T-helper 22 cell (primary cell): ENCODE measurements around the gene TMEM82.

ENCODE experiments used
- DNase-seq: peaks from one replicate; pipeline ENCODE4 v3.0.0-alpha.2; 2020; ENCODE audit warnings: low read depth

Gene TMEM82

GRCh38 chr1:15786581-15786980, 44.3 kb downstream of the TMEM82 start:
- DNase-seq = no peak

- DNase-seq = no peak
These were observed 46.5 kb downstream of the TMEM82 start for GRCh38 chr1:15788624-15789301.

DNA sequence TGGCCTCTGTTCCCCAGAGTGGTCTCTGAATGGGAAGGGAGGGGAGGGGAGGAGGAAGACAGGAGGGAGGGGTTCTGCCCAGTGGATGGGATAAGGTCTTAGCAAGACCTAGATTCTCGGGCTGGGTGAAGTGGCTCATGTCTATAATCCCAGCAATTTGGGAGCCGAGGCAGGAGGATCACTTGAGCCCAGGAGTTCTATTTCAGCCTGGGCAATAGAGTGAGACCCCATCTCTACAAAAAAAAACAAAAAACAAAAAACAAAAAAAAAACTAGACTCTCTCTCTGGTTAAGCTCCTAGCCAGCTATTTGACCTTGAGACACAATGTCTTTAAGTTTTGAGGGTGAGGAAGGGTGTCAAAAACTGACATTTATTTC, 53.8 kb downstream of the TMEM82 start:
- no peak for DNase-seq
